ENCODE results near the gene TM4SF1.

GRCh38 chr3:149330609-149331331, 46.7 kb downstream of the TM4SF1 start:
- TF ChIP-seq CTCF (IDR thresholded peaks at IDR 0.05), result no peak
- TF ChIP-seq POLR2AphosphoS5 (IDR thresholded peaks at IDR 0.05; ENCODE audit: low read depth, low read length), result no peak
- TF ChIP-seq, protein P1, sequence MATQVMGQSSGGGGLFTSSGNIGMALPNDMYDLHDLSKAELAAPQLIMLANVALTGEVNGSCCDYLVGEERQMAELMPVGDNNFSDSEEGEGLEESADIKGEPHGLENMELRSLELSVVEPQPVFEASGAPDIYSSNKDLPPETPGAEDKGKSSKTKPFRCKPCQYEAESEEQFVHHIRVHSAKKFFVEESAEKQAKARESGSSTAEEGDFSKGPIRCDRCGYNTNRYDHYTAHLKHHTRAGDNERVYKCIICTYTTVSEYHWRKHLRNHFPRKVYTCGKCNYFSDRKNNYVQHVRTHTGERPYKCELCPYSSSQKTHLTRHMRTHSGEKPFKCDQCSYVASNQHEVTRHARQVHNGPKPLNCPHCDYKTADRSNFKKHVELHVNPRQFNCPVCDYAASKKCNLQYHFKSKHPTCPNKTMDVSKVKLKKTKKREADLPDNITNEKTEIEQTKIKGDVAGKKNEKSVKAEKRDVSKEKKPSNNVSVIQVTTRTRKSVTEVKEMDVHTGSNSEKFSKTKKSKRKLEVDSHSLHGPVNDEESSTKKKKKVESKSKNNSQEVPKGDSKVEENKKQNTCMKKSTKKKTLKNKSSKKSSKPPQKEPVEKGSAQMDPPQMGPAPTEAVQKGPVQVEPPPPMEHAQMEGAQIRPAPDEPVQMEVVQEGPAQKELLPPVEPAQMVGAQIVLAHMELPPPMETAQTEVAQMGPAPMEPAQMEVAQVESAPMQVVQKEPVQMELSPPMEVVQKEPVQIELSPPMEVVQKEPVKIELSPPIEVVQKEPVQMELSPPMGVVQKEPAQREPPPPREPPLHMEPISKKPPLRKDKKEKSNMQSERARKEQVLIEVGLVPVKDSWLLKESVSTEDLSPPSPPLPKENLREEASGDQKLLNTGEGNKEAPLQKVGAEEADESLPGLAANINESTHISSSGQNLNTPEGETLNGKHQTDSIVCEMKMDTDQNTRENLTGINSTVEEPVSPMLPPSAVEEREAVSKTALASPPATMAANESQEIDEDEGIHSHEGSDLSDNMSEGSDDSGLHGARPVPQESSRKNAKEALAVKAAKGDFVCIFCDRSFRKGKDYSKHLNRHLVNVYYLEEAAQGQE (IDR thresholded peaks at IDR 0.05; ENCODE audit: insufficient read depth in 1 of 2, low read depth in 2 of 2, low read length in 1 of 2), result no peak
- TF ChIP-seq SIN3A (IDR thresholded peaks at IDR 0.05; ENCODE audit: borderline replicate concordance, insufficient read depth, low read depth, low read length), result no peak

All from Panc1 (cell line).